K562 (cell line): ENCODE data around the gene ARL10. TPM values are rescaled to one million over a fixed set of nuclear protein-coding genes. Genes with fewer than 3 reads are reported as not detected.
A peak's percentile ranks its signal among the peaks of the same experiment; 100 is the strongest.

Experiments
- CBX2 ChIP-seq: fragments of 200-600 bp; sonication (generic); IDR thresholded peaks from one replicate; pipeline ENCODE4 v1.6.1; 2012; ENCODE audit warnings: mild to moderate bottlenecking, low read length, inconsistent platforms; ENCODE audit not compliant: insufficient read depth, poor library complexity, severe bottlenecking
- CREM ChIP-seq: IDR thresholded peaks from 2 replicates; pipeline ENCODE4 v1.6.1; 2014; ENCODE audit warnings: antibody characterized with exemption, low read depth
- FOXJ3 ChIP-seq: sonication (generic); formaldehyde crosslinking; IDR thresholded peaks from 2 replicates; pipeline ENCODE4 v1.4.0; 2020; ENCODE audit warnings: mild to moderate bottlenecking, missing genetic modification reagents
- FOXM1 ChIP-seq, 2 experiments: fragments of 450-650 bp in 1 of 2; sonication (generic) in 1 of 2; formaldehyde crosslinking in 1 of 2; IDR thresholded peaks; 2 replicates each; pipeline versions ENCODE4 v1.6.1 to v1.9.0; 2017 to 2022; ENCODE audit warnings: low read depth in 2 of 2, mild to moderate bottlenecking in 2 of 2, missing genetic modification reagents in 1 of 2, moderate library complexity in 1 of 2
- GATA2 ChIP-seq: sonication (generic); formaldehyde crosslinking; IDR thresholded peaks from 2 replicates; pipeline ENCODE4 v1.4.0; 2020; ENCODE audit warnings: mild to moderate bottlenecking, missing genetic modification reagents
- HLTF ChIP-seq: fragments of 450-650 bp; IDR thresholded peaks from 2 replicates; pipeline ENCODE4 v1.6.1; 2016
- HMG20A ChIP-seq: fragments of 450-650 bp; formaldehyde crosslinking; conservative IDR thresholded peaks from 2 replicates; pipeline ENCODE4 v1.4.0; 2020; ENCODE audit warnings: mild to moderate bottlenecking, mixed read lengths
- HOXB6 ChIP-seq: fragments of 250-450 bp; sonication (Bioruptor Pico); IDR thresholded peaks from 2 replicates; pipeline ENCODE4 v1.5.1; 2022; ENCODE audit warnings: mild to moderate bottlenecking, borderline replicate concordance
- MLLT1 ChIP-seq, 2 experiments: fragments of 450-650 bp; IDR thresholded peaks; 2 replicates each; pipeline ENCODE4 v1.6.1; 2016
- NR4A1 ChIP-seq, 2 experiments: fragments of 250-450 bp in 1 of 2; fragments of 450-650 bp in 1 of 2; sonication (Bioruptor Pico) in 1 of 2; IDR thresholded peaks; 2 replicates each; pipeline versions ENCODE4 v1.4.0 to v1.6.1; 2016 to 2020; ENCODE audit warnings: mild to moderate bottlenecking in 2 of 2, missing compliant biosample characterization in 1 of 2, missing genetic modification characterization in 1 of 2, moderate library complexity in 1 of 2
- PBX2 ChIP-seq, 2 experiments: IDR thresholded peaks in 1 of 2; conservative IDR thresholded peaks in 1 of 2; 2 replicates each; pipeline ENCODE4 v1.6.1; 2016; ENCODE audit warnings: low read depth in 2 of 2, mild to moderate bottlenecking in 1 of 2, missing compliant biosample characterization in 1 of 2, missing genetic modification characterization in 1 of 2, moderate library complexity in 1 of 2
- POLR2B ChIP-seq: fragments of 450-650 bp; IDR thresholded peaks from 2 replicates; pipeline ENCODE4 v1.6.1; 2018; ENCODE audit warnings: low read depth; ENCODE audit not compliant: partially characterized antibody
- POU5F1 ChIP-seq: fragments of 150-350 bp; IDR thresholded peaks from 2 replicates; pipeline ENCODE4 v1.6.1; 2014; ENCODE audit warnings: borderline replicate concordance, low read length, low read depth, mild to moderate bottlenecking; ENCODE audit not compliant: partially characterized antibody
- SP1 ChIP-seq: sonication (generic); formaldehyde crosslinking; IDR thresholded peaks from 2 replicates; pipeline ENCODE4 v1.8.1; 2022; ENCODE audit warnings: mild to moderate bottlenecking, missing genetic modification reagents
- SPI1 ChIP-seq: IDR thresholded peaks from 2 replicates; pipeline ENCODE4 v1.6.1; 2011; ENCODE audit warnings: low read depth, low read length, control low read depth, borderline replicate concordance
- ZFPM2 ChIP-seq: fragments of 250-450 bp; sonication (Bioruptor Pico); IDR thresholded peaks from 2 replicates; pipeline ENCODE4 v1.5.1; 2022; ENCODE audit warnings: mild to moderate bottlenecking
- ZNF592 ChIP-seq: fragments of 450-650 bp; IDR thresholded peaks from 2 replicates; pipeline ENCODE4 v1.6.1; 2017; ENCODE audit warnings: antibody characterized with exemption, mild to moderate bottlenecking
- polyA plus RNA-seq, 8 experiments: library from polyadenylated mRNA; depleted of rRNA in 4 of 8; stranded (reverse) in 5 of 8; unstranded in 3 of 8; fragments of >200 nt; fragmentation: Nextera tagmentation in 2 of 8; fragmentation: Illumina TruSeq in 1 of 8; extraction: Ambion mirVana in 2 of 8; extraction: Trizol in 1 of 8; gene quantifications; 2 replicates each; pipeline versions ENCODE4 v1.2.1 to v1.2.3, GENCODE V29; 2011 to 2014; ENCODE audit warnings: inconsistent platforms in 1 of 8, missing spikeins in 1 of 8
- total RNA-seq, 7 experiments: library from RNA; depleted of rRNA in 6 of 7; stranded (reverse); fragments of >200 nt in 6 of 7; fragmentation: Illumina TruSeq in 2 of 7; extraction: Trizol in 2 of 7; gene quantifications; 2 replicates each; pipeline versions ENCODE4 v1.2.1 to v1.2.3, GENCODE V29; 2011 to 2021; ENCODE audit warnings: low replicate concordance in 1 of 7

The ARL10 gene
- total and polyA plus RNA-seq, 9 of the 15 experiments (the other 6 are each of a cell fraction or from before 2014, with no cell fraction given) = under 0.01 to 0.40 (median 0.34) TPM; not detected in 3

- TF ChIP-seq ZNF592 (0 out of 2 replicates have a peak, but pooled peaks have one; percentile 28), CREM (no peak), FOXM1 (IDR thresholded peaks at IDR 0.05; ENCODE audit: low read depth) (no peak), FOXM1 (CRISPR knock-in tag; IDR thresholded peaks at IDR 0.05; ENCODE audit: low read depth) (0 out of 2 replicates have a peak, but pooled peaks have one; percentile 2), MLLT1 (IDR thresholded peaks at IDR 0.05) (0 out of 4 replicates have a peak, but pooled peaks of 1 of the 2 experiments have one; percentile 17), POLR2B (peak; percentile 77), ZFPM2 (CRISPR knock-in tag) (no peak), POU5F1 (no peak), FOXJ3 (no peak), CBX2 (no peak), HLTF (no peak), NR4A1 (CRISPR knock-in tag; IDR thresholded peaks at IDR 0.05) (peak; percentile 42; the same call in 1 of the 2 replicates), NR4A1 (tag; IDR thresholded peaks at IDR 0.05) (no peak), SP1 (no peak), SPI1 (peak; percentile 70; the same call in 1 of the 2 replicates), PBX2 (CRISPR knock-in tag; IDR thresholded peaks at IDR 0.05; ENCODE audit: low read depth) (no peak), PBX2 (tag; conservative IDR thresholded peaks at IDR 0.05; ENCODE audit: low read depth) (no peak), HOXB6 (no peak), HMG20A (no peak), GATA2 (CRISPR knock-in tag) (no peak)
Measured at GRCh38 chr5:176389135-176390123, 24.1 kb downstream of the ARL10 start (continued).
